NT2/D1 (cell line): ENCODE measurements around the gene ABCA13.

Source experiments
- SUZ12 ChIP-seq: IDR thresholded peaks from 2 replicates; pipeline ENCODE4 v1.6.1; 2011; ENCODE audit not compliant: insufficient read length, insufficient read depth; ENCODE audit errors: extremely low read depth
- YY1 ChIP-seq: IDR thresholded peaks from 2 replicates; pipeline ENCODE4 v1.6.1; 2011; ENCODE audit not compliant: insufficient read length, insufficient read depth
- ZNF274 ChIP-seq: IDR thresholded peaks from 2 replicates; pipeline ENCODE4 v1.6.1; 2011; ENCODE audit warnings: mild to moderate bottlenecking, low read depth, low read length

DNA sequence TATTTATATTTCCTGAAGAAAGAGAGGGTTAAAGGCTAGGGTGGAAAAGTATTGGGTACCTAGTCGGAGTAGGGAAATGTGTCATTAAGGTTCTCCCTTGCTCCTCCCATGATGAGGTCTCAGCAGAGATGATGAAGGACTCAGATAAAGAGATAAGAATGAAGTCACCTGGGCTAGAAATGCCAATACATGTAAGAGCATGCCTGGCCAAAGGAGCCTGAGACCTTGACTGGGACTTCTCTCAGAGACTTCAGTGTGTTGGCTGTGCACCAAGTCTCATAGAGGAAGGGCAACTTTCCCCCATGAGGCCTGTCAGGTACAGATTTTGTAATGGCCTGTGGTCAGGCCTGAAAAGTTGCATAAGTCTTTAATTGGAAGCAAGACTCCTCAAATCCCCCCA is 392.1 kb downstream of the ABCA13 start:
- TF ChIP-seq YY1 (no peak), ZNF274 (no peak), SUZ12 (no peak)
